Stimulated activated CD4-positive, alpha-beta T cell treated with anti-CD3 and anti-CD28 coated beads, Interleukin-1b, Interleukin-23, amount 100 ng/mL, for 4 hours (primary cell): ENCODE results near the gene PLA1A.
A peak's percentile ranks its signal among the peaks of the same experiment; 100 is the strongest.
"Not testable (repeated sequence)": the region's sequence is repeated elsewhere in the genome, so short reads cannot be mapped to it uniquely, and the experiment has no call there.

Source experiments
- DNase-seq, 2 donors: peaks; one replicate each; pipeline ENCODE4 v3.0.0-alpha.2; 2020; ENCODE audit warnings: low read depth in 2 of 2

The PLA1A gene

GRCh38 chr3:119579366-119580066 is 18.2 kb upstream of the PLA1A start, which contains the start of gene ADPRH:
Gene ADPRH (plus strand): TSS chr3:119579492. CDS start chr3:119582170, 2,678 bp downstream.
- peak; percentile 18 to 44 for DNase-seq

- DNase-seq = no peak
Observed at GRCh38 chr3:119580067-119580760, 17.5 kb upstream of the PLA1A start.

- peak in 1 of 2 donors; percentile 12 for DNase-seq
Observed at GRCh38 chr3:119582178-119582577, 15.5 kb upstream of the PLA1A start.

- no peak for DNase-seq
Observed at GRCh38 chr3:119585208-119585607, 12.5 kb upstream of the PLA1A start.

GRCh38 chr3:119585856-119586570 is 11.7 kb upstream of the PLA1A start:
- no peak for DNase-seq

- no peak for DNase-seq
Observed at GRCh38 chr3:119586733-119587172, 10.9 kb upstream of the PLA1A start.

- DNase-seq = peak in 1 of 2 donors; percentile 9
Observed at GRCh38 chr3:119588112-119588511, 9.6 kb upstream of the PLA1A start.

- no peak for DNase-seq
Observed at GRCh38 chr3:119589102-119589773, 8.4 kb upstream of the PLA1A start.

- DNase-seq = no peak
Observed at GRCh38 chr3:119590706-119591105, 7.0 kb upstream of the PLA1A start.

- no peak for DNase-seq
Observed at GRCh38 chr3:119592861-119593260, 4.8 kb upstream of the PLA1A start.

- DNase-seq = no peak
Observed at GRCh38 chr3:119594066-119594465, 3.6 kb upstream of the PLA1A start.

- DNase-seq = not testable (repeated sequence)
Observed at GRCh38 chr3:119594929-119595328, 2.8 kb upstream of the PLA1A start.

GRCh38 chr3:119595639-119596334 is 1.9 kb upstream of the PLA1A start:
- DNase-seq = no peak

- no peak for DNase-seq
Observed at GRCh38 chr3:119596398-119596797, 1.3 kb upstream of the PLA1A start.

- no peak for DNase-seq
Observed at GRCh38 chr3:119598410-119599098, 869 bp downstream of the PLA1A start.

GRCh38 chr3:119599558-119600174 is 2.0 kb downstream of the PLA1A start:
- DNase-seq = no peak

GRCh38 chr3:119600732-119601131 is 3.0 kb downstream of the PLA1A start:
- DNase-seq = no peak

- DNase-seq = no peak
Observed at GRCh38 chr3:119601154-119601553, 3.5 kb downstream of the PLA1A start.

- no peak for DNase-seq
Observed at GRCh38 chr3:119602676-119603075, 5.0 kb downstream of the PLA1A start.

GRCh38 chr3:119604878-119605277 is 7.2 kb downstream of the PLA1A start:
- no peak for DNase-seq
